Hepatic stellate cell (primary cell): ENCODE results near the gene HOXB2.
A peak's percentile ranks its signal among the peaks of the same experiment; 100 is the strongest.
"Not testable (repeated sequence)": the region's sequence is repeated elsewhere in the genome, so short reads cannot be mapped to it uniquely, and the experiment has no call there.

Source experiments
- DNase-seq: peaks from one replicate; pipeline ENCODE4 v3.0.0; 2011; ENCODE audit warnings: low spot score

HOXB2 gene

DNA sequence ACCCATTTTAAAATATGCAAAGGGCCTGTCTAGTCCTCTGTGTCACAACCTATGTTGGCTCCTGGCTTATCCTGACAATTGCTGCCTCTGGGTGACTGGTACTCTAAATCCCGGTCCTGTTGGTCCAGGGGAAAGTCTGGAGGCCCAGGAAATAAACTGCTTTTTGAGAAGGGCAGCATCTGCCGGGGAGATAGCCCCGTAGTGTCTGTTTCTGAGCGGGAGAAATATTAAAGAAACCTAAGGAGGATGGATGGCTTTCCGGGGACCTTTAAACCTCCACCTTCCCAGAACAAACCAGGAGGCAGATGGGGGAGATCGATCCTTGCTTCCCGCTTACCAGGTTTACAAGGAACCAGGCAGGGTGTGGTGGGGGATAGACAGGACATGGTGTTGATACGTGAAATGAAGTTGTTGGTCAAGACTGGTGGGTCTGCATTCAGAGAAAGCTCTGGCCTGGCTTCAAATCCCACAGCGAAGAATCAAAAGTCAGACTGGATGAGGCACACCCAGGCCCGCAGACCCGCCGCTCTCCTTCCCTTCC is 3.8 kb downstream of the HOXB2 start:
- DNase-seq: no peak

DNA sequence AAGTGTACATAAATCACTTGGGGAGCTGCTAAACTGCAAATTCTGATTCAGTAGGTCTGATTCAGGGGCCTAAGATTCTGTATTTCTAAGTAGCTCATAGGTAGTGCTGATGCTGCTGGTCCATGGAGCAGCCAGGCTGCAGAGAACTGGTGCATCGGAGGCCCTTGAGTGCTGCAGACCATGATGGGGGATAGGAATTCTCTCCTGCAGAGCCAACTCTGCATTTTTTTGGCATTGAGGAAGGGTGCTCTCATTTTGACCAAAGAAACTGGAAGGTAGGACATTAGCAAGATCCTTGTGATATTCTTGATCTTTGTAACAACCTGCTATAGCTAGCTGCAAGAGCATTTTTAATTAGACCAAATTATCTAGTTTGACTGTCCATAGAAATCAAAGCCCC is 4.7 kb downstream of the HOXB2 start:
- DNase-seq: no peak

DNA sequence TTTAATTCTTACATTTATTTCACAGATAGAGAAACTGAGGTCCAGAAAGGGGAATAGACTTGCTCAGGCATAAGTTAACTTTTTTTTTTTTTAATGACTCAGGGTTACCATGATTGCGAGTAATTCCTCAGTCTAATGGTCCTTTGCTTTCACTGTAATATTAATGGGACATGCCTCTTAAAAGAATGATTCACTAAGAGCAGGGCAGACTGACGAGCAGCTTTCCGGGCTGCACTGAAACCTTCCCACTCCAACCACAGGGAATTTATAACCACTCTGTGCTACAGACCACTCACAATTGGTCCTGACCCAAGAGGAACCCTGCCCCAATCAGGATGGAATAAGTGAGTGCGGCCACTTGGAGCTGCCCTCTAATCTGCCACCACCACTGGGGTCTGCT is 5.7 kb downstream of the HOXB2 start:
- peak; percentile 85 for DNase-seq

DNA sequence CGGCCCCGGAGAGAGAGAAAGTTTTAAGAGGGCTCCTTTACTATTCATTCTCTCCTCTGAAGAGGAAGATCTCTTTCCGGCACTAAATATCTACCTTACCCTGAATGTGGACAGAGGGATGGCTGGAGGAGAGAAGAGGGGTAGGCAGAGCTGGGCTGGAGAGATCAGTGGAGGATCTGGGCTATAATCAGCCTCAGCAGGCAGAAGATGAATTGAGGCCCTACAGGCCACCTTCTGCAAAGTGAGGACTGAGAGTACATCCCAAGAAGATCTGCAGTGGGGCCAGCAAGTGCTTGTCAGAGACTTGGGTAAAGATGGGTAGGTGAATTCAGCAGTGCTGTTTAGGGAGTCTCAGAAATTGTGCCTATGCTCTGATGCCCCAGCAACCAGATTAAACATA is 7.6 kb downstream of the HOXB2 start:
- no peak for DNase-seq

DNA sequence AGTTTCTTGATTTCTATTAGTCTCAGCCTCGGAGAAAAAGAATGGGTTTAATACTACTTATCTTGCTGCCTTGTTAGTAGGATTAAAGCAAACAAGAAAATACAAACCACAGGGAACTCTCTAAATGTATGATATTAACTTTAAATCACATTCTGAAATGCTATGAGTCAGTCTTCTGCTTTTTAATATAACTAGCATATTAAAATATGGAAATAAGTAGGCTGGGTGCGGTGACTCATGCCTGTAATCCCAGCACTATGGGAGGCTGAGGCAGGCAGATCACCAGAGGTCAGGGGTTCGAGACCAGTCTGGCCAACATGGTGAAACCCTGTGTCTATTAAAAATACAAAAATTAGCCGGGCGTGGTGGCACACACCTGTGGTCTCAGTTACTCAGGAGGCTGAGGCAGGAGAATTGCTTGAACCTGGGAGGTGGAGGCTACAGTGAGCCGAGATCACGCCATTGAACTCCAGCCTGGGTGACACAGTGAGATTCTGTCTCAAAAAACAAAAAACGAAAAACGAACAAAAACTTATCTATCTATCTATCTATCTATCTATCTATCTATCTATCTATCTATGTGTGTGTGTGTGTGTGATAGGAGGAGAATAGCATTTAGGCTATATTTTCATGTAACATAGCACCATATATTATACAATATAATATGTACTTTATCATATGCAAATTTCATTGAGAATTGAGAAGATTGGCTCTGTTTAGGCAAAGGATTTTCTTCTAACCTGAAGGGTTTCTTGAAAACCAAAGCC is 8.9 kb downstream of the HOXB2 start:
- not testable (repeated sequence) for DNase-seq

DNA sequence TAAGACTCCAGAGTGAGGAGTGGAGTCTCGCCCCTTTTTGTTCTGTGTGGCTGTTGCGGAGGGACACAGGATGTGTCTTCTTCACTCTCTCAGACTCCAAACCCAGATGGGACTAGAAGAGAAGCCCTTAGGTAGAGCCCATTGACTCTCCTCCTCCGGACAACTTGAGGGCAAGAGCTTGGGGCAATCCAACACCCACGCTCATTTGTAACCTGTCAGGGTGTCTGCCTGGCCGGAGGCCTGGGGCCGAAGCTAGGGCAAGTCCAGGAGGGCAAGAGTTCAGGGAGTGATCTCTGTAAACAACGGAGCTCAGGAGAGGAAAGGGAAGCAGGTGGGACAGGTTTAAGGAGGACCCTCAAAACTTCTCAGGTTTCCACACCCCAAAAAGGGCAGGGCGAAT is 12.6 kb downstream of the HOXB2 start:
- DNase-seq: no peak

DNA sequence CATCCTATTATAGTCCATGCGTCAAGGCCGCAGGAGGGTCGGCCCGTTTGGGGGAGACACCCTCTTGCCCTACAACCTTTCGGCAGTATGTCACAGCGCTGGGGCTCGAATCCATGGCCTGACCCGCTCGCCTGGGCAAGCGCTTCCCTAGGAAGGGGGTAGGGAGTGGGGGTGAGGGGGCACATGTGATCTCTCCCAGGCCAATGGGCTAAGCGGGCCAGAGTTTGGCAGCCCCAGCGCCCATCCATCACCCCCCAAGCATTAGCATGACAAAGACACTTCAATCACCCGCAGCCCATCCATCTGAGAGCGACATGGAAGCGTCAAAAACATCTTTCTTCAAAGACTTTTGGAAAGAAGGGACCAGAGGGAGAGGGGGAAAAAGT is 14.0 kb downstream of the HOXB2 start, which contains the start of gene HOXB1:
Gene HOXB1 (minus strand): TSS at position 125 of the 386 bp plus-strand sequence. CDS start 107 bp downstream, at position 18.
- DNase-seq: no peak

DNA sequence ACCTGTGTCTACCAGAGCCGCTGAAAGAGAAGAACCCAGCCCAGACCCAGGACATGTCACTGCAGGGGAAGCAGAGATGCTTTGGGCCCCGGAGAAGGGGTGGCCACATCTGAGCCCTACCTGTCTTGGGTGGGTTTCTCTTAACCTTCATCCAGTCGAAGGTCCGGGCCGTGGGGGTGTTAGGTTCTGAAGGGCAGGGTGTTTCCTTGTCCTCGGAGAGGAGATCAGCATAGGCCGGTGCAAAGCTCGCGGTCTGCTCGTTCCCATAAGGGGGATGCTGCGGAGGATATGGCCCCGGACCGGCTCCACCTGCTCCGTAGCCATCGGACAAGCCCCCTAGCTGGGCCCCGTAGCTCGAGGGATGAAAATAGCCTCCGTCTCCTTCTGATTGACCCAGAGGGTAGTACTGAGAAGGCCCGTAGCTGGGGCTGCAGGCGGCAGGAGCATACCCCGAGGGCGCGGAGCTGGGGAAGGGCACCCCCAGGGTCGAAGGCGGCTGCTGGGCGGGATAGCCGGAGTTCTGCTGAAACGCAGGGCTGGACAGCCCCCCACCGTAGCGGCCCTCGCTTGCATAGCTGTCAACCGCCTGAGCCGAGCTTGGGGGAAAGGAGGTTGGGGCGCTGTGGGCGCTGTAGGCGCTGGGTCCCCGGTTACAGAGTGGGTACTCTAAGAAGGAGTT is 14.6 kb downstream of the HOXB2 start:
- DNase-seq: no peak

DNA sequence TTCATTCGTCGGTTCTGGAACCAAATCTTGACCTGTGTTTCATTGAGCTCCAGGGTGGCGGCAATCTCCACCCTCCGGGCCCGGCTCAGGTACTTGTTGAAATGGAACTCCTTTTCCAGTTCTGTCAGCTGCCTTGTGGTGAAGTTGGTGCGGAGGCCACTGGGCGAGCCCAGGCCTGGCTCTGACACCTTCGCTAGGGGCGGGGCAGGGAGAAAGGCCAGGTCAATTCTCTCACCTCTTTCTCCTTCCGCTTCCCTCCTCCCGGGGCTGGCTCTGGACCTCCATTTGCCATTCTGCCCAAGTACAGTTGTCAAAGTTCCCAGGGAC is 15.3 kb downstream of the HOXB2 start:
- DNase-seq: no peak

DNA sequence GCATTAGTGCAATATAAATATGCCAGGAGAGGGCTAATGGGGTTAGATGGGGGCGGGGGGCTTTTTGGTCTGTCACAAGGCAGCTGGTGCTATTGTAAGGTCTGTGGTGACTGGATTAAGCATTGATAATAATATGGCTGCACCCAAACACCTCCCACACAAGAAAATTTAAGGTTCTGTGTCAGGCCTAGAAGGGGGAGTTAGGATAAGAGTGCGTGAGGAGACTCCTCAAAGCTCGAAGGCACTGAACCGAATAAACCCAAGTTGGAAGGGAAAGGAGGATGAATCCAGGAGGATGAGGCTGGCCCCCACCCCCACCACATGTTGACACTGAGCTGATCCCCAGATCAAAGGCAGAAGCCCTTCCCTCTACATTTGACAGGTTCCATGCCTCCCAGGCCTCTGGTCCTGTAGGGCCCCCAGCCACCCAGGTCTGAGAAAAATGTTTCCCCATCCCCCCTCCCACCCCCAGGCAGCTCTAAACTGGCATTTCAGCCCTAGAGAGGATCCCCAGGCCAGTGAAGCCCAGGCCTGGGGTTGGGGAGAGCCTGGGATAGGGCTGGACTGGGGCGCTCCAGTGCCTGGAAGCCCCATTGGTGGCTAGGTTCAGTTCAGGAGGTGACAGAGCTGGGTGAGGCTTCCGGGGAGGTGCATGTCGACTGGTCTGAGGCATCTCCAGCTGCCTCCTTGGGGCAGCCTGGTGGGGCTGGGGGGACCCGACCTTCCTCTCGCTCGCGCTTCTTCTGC is 15.8 kb downstream of the HOXB2 start:
- DNase-seq: no peak

DNA sequence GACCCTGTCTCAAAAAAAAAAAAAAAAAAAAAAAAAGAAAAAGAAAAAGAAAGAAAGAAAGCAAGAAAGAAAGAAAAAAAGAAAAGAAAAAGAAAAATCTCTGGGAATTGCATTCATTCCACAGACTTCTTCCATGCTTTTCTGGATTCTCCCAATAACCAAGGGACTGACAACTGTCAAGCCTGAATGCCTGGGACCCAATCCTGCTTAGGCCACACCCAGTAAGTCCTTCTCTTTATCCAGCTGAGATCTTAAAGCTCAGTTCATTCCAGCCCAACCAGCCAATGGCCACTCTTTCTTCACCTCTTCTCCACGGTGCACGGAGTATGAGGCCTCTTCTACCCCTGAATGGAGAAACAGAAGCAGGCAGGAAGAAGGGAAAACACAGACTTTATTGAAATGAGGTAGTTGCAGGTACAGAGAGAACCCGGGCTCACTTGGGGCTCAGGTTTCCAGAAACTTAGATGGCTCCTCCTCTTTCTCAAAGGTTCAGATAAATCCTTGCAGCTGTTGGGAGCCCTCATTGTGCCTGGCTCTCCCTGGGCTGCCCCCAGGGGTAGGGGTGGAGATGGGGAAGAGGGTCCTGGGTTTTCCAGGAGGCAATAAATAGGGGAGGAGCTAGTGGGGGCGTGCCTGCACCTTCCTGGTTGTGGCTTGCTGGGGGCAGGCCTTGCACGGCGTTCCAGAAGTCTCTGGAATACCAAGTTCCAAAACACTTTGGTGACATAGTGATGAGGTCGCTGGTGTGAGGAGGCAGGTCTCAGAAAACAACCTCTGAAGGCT is 16.6 kb downstream of the HOXB2 start:
- DNase-seq: no peak

DNA sequence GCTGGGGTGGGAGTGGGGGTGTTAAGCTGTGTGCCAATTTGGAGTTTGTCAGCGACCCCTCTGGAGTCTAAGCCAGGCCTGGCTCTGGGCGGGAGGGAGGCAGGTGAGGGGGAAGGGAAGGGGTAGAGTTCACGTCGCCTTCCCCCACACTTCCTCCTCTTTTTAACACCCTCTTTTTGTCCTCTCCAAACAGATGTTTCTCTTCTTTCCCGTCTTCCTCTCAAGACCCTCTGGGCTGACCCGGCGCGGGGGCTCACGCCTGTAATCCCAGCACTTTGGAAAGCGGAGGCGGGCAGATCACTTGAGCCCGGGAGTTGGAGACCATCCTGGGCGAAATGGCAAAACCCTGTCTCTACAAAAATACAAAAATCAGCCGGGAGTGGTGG is 17.4 kb downstream of the HOXB2 start:
- DNase-seq: no peak

DNA sequence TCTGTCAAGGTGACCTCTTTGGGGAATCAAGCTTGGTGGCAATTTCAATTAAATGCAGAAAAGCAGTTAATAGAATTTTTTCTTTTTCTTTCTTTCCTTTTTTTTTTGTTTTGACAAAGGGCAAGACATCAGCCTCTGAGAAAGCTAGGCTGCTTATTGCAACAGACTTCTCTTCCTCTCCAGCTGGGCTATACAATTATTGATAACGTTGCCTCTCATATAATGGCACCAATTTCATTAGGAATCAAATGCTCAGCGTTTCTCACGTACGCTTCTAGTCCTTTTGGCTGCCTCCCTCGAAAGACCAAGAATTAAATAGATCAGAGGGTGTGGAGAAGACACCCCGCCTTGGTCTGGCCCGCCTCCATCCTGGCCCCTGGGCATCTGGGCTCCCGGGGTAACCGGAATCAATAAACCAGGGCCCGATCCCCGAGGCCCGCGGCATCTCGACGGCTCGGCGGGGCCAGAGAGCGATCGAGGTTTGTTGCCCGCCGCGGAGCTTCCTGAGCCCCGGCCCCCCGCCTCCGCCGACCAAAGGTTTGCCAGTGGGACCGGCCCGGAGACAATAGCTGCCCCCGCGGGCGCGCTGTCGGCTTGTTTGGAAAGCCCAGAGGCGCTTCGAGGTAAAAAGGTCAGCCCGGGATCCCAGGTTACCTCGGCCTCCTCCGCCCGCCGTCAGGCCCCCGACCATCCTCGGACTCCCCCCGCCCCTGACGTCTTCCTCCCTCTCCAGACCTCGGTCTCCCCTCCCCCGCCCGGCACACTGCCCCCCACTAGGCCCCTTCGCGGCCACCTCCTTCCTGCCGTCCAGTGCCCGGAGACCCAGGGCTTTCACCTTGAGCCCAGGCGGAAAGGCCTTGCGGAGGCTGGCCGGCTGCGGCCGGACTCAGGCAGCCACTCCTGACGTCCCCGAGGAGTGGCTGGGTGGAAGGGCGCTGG is 18.0 kb downstream of the HOXB2 start:
- no peak for DNase-seq

DNA sequence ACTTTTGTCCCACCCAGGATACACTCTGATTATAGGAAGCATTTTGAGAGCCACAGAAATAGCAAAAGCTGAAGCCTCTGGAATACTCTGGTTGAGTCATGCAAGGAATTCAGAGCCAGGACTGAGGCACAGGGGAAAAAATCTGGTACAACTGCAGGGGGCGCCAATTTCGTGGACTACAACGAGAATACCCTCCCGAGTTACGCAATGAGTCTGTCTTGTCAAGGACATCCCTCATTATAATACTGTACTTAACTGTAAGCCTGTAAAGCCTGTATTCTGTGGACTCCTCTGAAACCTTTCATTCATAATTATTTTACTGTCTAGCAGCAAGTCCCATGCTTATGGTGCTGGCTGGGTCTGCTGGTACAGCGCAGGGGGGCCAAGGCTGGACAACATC is 21.9 kb downstream of the HOXB2 start:
- DNase-seq: no peak

DNA sequence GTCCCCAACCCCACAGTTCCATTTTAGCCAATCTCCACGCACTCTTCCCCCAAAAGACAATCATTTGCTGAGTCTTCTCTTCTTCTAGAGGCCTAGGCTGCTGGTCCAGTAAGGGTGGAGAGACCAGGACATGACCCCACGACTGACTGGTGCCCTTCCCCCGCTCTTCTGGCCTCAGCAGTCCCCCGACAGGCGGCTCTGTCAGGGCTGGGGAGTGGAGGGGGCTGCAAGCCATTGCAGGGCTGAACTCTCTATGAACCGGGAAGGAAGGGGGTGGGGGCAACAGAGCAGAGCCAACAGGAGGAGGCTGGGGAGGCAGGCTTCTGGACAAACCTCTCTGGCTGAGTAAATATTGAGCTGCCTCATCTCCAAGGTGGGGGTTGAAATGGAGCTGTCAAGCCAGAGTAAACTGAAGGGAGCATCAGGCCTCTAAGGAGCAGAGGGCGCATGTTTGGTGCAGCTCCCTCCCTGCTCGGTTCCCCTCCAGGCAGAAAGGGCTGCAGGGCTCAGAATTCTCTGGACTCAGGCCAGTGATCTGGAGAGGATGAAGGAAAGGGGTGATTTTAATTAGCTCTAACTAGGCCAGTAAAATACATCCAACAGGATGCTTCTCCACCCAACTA is 22.8 kb downstream of the HOXB2 start:
- peak; percentile 41 for DNase-seq

DNA sequence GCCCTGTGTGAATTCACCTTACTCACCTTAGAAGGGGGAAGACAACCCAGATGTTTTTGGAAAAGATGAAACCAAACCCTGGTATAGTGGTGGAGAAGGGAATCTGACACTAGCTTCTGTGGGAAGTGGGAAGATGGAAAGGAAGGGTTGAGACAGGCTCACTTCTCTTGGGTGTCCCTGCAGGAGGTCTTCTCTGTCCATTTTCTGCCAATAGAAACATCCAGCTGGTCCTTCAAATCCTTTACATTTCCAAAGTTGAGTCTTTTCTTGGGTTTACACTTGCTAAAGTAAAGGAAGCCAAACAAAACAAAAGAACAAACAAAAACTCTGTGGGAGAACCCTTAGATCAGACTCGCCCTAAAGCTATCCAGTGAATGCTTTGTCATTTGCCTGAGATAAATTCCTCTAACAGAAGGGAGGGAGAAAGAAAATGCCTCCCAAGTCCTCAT is 24.3 kb downstream of the HOXB2 start:
- peak; percentile 37 for DNase-seq

DNA sequence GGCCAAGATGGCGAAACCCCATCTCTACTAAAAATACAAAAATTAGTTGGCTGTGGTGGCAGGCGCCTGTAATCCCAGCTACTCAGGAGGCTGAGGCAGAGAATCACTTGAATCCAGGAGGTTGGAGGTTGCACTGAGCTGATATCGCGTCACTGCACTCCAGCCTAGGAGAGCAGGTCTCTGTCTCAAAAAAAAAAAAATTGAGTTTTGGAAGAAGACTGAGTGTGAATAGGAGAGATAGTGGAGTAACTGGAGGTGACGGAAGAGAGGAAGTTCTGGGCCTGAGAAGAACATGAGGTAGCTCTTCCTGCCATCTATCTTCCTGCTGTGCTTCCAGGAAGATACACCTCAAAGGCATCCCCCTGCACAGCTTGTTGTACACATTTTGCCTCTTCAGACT is 25.5 kb downstream of the HOXB2 start:
- DNase-seq: no peak

DNA sequence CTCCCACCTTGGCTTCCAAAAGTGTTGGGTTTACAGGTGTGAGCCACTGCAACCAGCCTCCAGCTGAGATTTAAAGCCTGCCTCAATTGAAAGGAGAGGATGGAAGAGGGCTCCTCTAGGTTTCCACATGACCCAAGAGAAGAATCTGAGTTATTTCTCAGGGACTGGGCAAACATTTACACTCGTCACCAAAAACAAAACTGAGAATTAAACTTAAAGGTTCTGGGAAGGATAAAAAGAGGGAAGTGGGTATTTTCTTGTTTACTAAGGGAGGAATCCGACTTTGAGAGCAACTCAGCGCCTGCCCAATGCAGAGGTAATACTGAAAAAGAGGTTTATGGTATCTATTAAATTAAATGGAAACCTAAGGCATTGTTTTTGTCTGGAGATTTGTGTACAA is 27.4 kb downstream of the HOXB2 start:
- no peak for DNase-seq

DNA sequence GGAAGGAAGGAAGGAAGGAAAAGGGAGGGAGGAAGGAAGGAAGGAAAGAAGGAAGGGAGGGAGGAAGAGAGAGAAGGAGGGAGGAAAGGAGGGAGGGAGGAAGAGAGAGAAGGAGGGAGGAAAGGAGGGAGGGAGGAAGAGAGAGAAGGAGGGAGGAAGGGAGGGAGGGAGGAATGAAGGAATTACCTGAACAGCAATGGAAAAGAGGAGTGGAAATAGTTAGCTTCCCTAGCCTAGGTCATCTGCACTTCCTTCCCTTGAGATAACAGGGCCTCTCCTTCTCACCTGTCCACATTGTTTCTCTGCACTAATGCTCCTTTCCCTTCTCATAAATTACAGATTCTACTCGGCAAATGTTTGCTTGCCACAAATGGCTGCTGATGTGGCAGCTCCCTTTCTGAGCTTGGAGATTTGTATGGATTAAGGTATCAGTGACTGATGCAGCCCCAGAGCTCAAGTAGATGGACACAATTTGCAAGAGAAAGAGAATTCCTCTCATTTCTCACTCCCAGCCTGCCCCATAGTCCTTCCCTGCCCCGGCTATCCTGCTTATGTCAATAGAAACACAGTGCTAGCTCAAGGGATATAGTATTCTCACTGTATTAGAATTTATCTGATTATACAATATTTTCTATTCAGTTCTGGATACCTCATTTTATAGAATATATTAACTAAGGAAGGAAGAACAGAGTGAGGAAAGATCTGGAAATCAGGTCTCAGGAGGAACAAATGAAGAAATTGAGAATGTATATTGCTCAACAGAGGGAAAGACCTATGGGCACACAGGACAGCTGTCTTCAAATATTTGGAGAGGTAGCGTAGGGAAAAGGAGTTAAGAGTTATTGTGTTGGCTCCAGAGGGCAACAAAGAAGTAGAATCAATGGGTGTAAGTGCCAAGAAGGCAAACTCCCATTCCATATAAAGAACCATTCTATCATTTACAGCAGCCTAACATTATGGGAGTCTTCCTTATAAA is 28.7 kb downstream of the HOXB2 start:
- DNase-seq: no peak
